Cardiac muscle cell (in vitro differentiated cells and primary cell): ENCODE data around the gene VWDE. TPM values are rescaled to one million over a fixed set of nuclear protein-coding genes. Genes with fewer than 3 reads are reported as not detected.
"Not testable (repeated sequence)": the region's sequence is repeated elsewhere in the genome, so short reads cannot be mapped to it uniquely, and the experiment has no call there.

Source experiments
- DNase-seq, 2 donors: peaks; one replicate each; pipeline versions ENCODE4 v3.0.0 to v3.0.0-alpha.2; 2010 to 2017; ENCODE audit warnings: low read depth in 1 of 2, low spot score in 1 of 2
- H3K27ac ChIP-seq: fragments of 200-600 bp; sonication (generic); 2 replicates; pipeline ENCODE4 v1.5.1; 2016
- H3K27me3 ChIP-seq: fragments of 200-600 bp; sonication (generic); 2 replicates; pipeline ENCODE4 v1.6.0; 2016; ENCODE audit warnings: control low read depth
- H3K36me3 ChIP-seq: fragments of 200-600 bp; sonication (generic); 2 replicates; pipeline ENCODE4 v1.5.1; 2016; ENCODE audit warnings: control low read depth
- H3K4me1 ChIP-seq: fragments of 200-600 bp; sonication (generic); 2 replicates; pipeline ENCODE4 v1.8.1; 2017; ENCODE audit warnings: low read depth, mild to moderate bottlenecking, mixed run types
- H3K4me3 ChIP-seq: fragments of 200-600 bp; sonication (generic); 2 replicates; pipeline ENCODE4 v1.5.1; 2016; ENCODE audit warnings: mild to moderate bottlenecking
- H3K9me3 ChIP-seq: fragments of 200-600 bp; sonication (generic); 2 replicates; pipeline ENCODE4 v1.5.1; 2017; ENCODE audit warnings: low read depth, mild to moderate bottlenecking, control low read depth
- CTCF ChIP-seq: IDR thresholded peaks from 2 replicates; pipeline ENCODE4 v1.5.1; 2012; ENCODE audit warnings: low read depth, mild to moderate bottlenecking, low read length
- polyA plus RNA-seq: library from polyadenylated mRNA; unstranded; fragments of >200 nt; fragmentation: Nextera tagmentation; extraction: Ambion mirVana; gene quantifications from 2 replicates; pipeline ENCODE4 v1.2.1, GENCODE V29; 2016
- total RNA-seq: library from RNA; depleted of rRNA; stranded (reverse); fragments of >200 nt; gene quantifications from 2 replicates; pipeline ENCODE4 v1.2.3, GENCODE V29; 2016

The VWDE gene
- total and polyA plus RNA-seq, 2 experiments from 2014 or later = 51.5 to 95.8 TPM

DNA sequence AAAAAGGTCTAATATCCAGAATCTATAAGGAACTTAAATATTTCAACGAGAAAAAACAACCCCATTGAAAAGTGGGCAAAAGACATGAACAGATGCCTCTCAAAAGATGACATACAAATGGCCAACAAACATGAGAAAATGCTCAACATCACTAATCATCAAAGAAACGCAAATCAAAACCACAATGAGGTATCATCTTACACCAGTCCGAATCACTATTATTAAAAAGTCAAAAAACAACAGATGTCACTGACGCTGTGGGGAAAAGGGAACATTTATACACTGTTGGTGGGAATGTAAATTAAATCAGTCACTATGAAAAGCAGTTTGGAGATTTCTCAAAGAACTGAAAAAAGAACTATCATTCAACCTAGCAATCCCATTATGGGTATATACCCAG is 6.0 kb downstream of the VWDE start:
- H3K4me3 ChIP-seq = no peak overlapping the region
- no peaks in the 10 kb centered on the region for H3K36me3 ChIP-seq
- H3K27ac ChIP-seq = no peak overlapping the region
- H3K27me3 ChIP-seq = no peaks in the 10 kb centered on the region
- DNase-seq = no peak
- no peak for TF ChIP-seq CTCF
- H3K9me3 ChIP-seq = no peaks in the 10 kb centered on the region
- H3K4me1 ChIP-seq = peaks cover 19% of the 10 kb centered on the region

GRCh38 chr7:12396670-12397069 is 7.0 kb downstream of the VWDE start:
- H3K4me1 ChIP-seq = peaks cover 23% of the 10 kb centered on the region
- not testable (repeated sequence) for H3K9me3 ChIP-seq, H3K36me3 ChIP-seq, H3K27me3 ChIP-seq, DNase-seq, H3K27ac ChIP-seq, H3K4me3 ChIP-seq

DNA sequence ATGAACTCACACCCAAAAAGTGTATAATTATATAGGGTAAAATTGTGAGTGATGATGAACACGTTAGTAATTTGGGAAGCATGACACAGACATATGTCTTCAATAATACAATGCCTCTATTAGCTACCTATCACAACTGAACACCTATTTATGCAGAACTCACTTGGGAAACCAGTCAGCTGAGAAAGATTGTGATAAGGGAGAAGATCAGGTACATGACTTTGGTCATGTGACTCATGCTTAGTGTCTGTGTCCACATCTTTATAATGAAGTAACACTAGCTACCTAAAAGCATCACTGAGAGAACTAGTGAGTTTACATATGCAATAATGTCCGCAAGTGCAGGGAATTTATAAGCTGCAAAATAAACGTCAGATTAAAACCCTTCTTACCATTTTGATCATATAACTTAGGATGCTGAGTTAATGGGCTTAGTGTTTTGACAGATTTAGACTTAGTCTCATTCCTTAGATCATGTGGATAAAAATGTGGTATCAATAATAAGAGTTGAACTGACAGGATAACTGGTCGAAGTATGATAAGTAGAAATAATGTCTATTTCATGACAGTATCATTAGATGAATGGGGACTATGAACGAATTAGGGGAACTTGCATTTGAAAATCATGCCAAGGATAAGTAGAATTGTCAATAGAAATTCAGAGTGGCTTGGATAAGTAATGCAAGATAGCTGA is 11.6 kb downstream of the VWDE start:
- DNase-seq = no peak
- Histone ChIP-seq H3K36me3 (peaks cover 18% of the 10 kb centered on the region), H3K27me3 (no peaks in the 10 kb centered on the region), H3K4me1 (peaks cover 22% of the 10 kb centered on the region), H3K27ac (peak overlapping the region; percentile 62), H3K4me3 (no peak overlapping the region), H3K9me3 (no peaks in the 10 kb centered on the region)
- no peak for TF ChIP-seq CTCF

- Histone ChIP-seq H3K9me3 (no peaks in the 10 kb centered on the region), H3K4me1 (peaks cover 47% of the 10 kb centered on the region), H3K27me3 (no peaks in the 10 kb centered on the region), H3K4me3 (no peak overlapping the region), H3K36me3 (peaks cover 19% of the 10 kb centered on the region), H3K27ac (peak overlapping the region; percentile 92)
- peak; percentile 88 for TF ChIP-seq CTCF
- peak; percentile 72 to 75 for DNase-seq
Observed at GRCh38 chr7:12389089-12389700, 14.5 kb downstream of the VWDE start.

DNA sequence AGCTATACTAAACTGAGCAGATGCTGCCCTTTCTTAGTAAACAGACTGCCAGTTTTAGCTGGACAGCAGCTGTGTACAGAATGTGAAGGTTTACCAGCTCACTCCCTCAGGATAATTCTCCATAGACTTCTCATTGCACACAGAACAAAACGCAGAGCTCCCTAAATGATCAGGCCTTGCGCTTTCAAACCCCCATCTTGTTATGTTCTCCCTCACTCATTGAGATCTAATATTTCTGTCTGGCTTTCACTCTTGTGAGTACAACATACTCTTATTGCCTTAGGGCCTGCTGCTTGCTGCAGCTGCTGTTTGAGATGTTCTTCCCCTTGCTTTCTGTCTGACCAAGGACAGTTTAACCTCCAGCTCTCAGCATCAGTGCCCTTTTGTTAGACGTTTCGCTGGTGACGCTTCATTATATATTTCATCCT is 17.3 kb downstream of the VWDE start:
- H3K27ac ChIP-seq = peak overlapping the region; percentile 92
- no peaks in the 10 kb centered on the region for H3K9me3 ChIP-seq
- TF ChIP-seq CTCF = no peak
- peaks cover 26% of the 10 kb centered on the region for H3K36me3 ChIP-seq
- peaks cover 38% of the 10 kb centered on the region for H3K4me1 ChIP-seq
- no peak overlapping the region for H3K4me3 ChIP-seq
- no peaks in the 10 kb centered on the region for H3K27me3 ChIP-seq
- peak in 1 of 2 donors; percentile 40 for DNase-seq

DNA sequence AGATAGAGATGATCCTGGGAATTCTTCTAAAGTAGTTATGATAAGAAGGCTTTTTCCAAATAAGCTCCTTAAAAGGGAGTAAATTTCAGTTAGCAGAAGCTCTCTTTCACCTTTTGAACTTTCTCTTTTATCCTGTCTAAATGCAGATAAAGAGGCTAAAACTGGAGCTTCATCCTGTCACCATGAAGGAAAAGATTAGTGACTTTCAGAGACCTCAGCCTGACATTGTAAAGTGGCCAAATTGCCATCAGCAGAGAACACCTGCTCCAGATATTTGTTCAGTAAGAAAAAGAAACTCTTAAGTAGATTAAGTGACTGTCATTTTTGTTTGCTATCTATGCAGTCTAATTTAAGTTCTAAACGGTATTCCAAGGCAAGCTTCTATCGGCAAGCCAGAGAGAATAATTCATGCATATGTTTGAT is 18.3 kb downstream of the VWDE start:
- TF ChIP-seq CTCF = no peak
- Histone ChIP-seq H3K9me3 (no peaks in the 10 kb centered on the region), H3K27ac (peak overlapping the region; percentile 92), H3K4me1 (peaks cover 42% of the 10 kb centered on the region), H3K36me3 (peaks cover 29% of the 10 kb centered on the region), H3K4me3 (no peak overlapping the region), H3K27me3 (no peaks in the 10 kb centered on the region)
- peak in 1 of 2 donors; percentile 38 for DNase-seq
